ENCODE measurements around the gene SUDS3. TPM values are rescaled to one million over a fixed set of nuclear protein-coding genes. Genes with fewer than 3 reads are reported as not detected.
"Not testable (repeated sequence)": the region's sequence is repeated elsewhere in the genome, so short reads cannot be mapped to it uniquely, and the experiment has no call there.

The SUDS3 gene
- polyA plus RNA-seq, 1 experiment: 16.2 TPM

- ChIA-PET CTCF (no interaction called here), POLR2A (no interaction called here)
- no peak for DNase-seq (ENCODE audit: low read depth)
- Histone ChIP-seq H3K27me3 (ENCODE audit: control insufficient read depth, insufficient read depth, low read length) (no peaks in the 10 kb centered on the region), H3K4me3 (ENCODE audit: low read depth, low read length) (no peak overlapping the region), H3K36me3 (ENCODE audit: control insufficient read depth, insufficient read depth, low read length) (peaks cover 7% of the 10 kb centered on the region)
- TF ChIP-seq CTCF (IDR thresholded peaks at IDR 0.05; ENCODE audit: insufficient read depth, low read depth, low read length): no peak
These were observed 22.6 kb downstream of the SUDS3 start for GRCh38 chr12:118398940-118399339.

GRCh38 chr12:118402251-118402650, 25.9 kb downstream of the SUDS3 start:
- POLR2A ChIA-PET: no interaction called here
- CTCF ChIA-PET: interaction anchor here (1.6 to 4.3 kb wide), 3 partner anchors 12 to 1010 kb away, joined by 4 to 26 read pairs (median 4); no protein-coding TSS in a partner anchor
- Histone ChIP-seq H3K27me3 (ENCODE audit: control insufficient read depth, insufficient read depth, low read length) (no peaks in the 10 kb centered on the region), H3K36me3 (ENCODE audit: control insufficient read depth, insufficient read depth, low read length) (peaks cover 7% of the 10 kb centered on the region), H3K4me3 (ENCODE audit: low read depth, low read length) (no peak overlapping the region)
- DNase-seq (ENCODE audit: low read depth): peak; percentile 64
- TF ChIP-seq CTCF (IDR thresholded peaks at IDR 0.05; ENCODE audit: insufficient read depth, low read depth, low read length): no peak

- Histone ChIP-seq H3K27me3 (ENCODE audit: control insufficient read depth, insufficient read depth, low read length) (no peaks in the 10 kb centered on the region), H3K36me3 (ENCODE audit: control insufficient read depth, insufficient read depth, low read length) (peaks cover 10% of the 10 kb centered on the region), H3K4me3 (ENCODE audit: low read depth, low read length) (no peak overlapping the region)
- ChIA-PET CTCF (interaction anchor here (0.6 to 4.3 kb wide), 21 partner anchors 9 to 1142 kb away, joined by 3 to 26 read pairs (median 4); partner anchors contain the start of gene SUDS3), POLR2A (no interaction called here)
- TF ChIP-seq CTCF (IDR thresholded peaks at IDR 0.05; ENCODE audit: insufficient read depth, low read depth, low read length): peak; percentile 73
- peak; percentile 6 for DNase-seq (ENCODE audit: low read depth)
These were observed 28.6 kb downstream of the SUDS3 start for GRCh38 chr12:118404876-118405521.

- peaks cover 11% of the 10 kb centered on the region for H3K36me3 ChIP-seq (ENCODE audit: control insufficient read depth, insufficient read depth, low read length)
- POLR2A ChIA-PET: interaction anchor here (0.7 kb wide), 1 partner anchor 349 kb away, joined by 7 read pairs; no protein-coding TSS in a partner anchor
- H3K27me3 ChIP-seq (ENCODE audit: control insufficient read depth, insufficient read depth, low read length); CTCF ChIA-PET; H3K4me3 ChIP-seq (ENCODE audit: low read depth, low read length); DNase-seq (ENCODE audit: low read depth): not testable (repeated sequence)
These were observed 31.9 kb downstream of the SUDS3 start for GRCh38 chr12:118408241-118408640.

GRCh38 chr12:118409834-118410233, 33.5 kb downstream of the SUDS3 start:
- no peak for TF ChIP-seq CTCF (IDR thresholded peaks at IDR 0.05; ENCODE audit: insufficient read depth, low read depth, low read length)
- ChIA-PET POLR2A (no interaction called here), CTCF (no interaction called here)
- Histone ChIP-seq H3K36me3 (ENCODE audit: control insufficient read depth, insufficient read depth, low read length) (peaks cover 14% of the 10 kb centered on the region), H3K4me3 (ENCODE audit: low read depth, low read length) (no peak overlapping the region), H3K27me3 (ENCODE audit: control insufficient read depth, insufficient read depth, low read length) (no peaks in the 10 kb centered on the region)
- DNase-seq (ENCODE audit: low read depth): no peak

GRCh38 chr12:118417942-118418341, 41.6 kb downstream of the SUDS3 start:
- ChIA-PET CTCF (no interaction called here), POLR2A (no interaction called here)
- no peak for DNase-seq (ENCODE audit: low read depth)
- no peak overlapping the region for H3K4me3 ChIP-seq (ENCODE audit: low read depth, low read length)
- peaks cover 7% of the 10 kb centered on the region for H3K36me3 ChIP-seq (ENCODE audit: control insufficient read depth, insufficient read depth, low read length)
- H3K27me3 ChIP-seq (ENCODE audit: control insufficient read depth, insufficient read depth, low read length): no peaks in the 10 kb centered on the region
- no peak for TF ChIP-seq CTCF (IDR thresholded peaks at IDR 0.05; ENCODE audit: insufficient read depth, low read depth, low read length)
